Measurements from ENCODE around the gene FBN1.

DNA sequence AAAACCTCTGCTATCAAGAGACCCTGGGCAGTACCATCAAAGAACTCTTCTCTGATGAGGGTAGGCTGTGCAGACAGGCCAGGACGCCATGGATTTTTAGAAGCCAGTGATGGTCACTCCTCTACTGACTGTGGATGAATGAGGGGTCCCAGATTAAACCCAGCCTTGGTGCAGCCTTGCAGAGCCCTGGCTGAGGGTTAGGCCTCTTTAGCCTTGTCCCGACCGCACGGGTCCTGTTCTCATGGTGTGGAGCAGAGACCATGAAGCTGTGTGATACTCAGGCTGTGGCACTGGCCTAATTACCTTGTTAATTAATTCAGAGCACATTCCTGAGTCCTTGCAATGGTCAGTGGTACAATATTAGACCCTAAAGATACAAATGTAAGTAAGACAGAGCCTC, 71.7 kb downstream of the FBN1 start:
- TF ChIP-seq, protein P1, sequence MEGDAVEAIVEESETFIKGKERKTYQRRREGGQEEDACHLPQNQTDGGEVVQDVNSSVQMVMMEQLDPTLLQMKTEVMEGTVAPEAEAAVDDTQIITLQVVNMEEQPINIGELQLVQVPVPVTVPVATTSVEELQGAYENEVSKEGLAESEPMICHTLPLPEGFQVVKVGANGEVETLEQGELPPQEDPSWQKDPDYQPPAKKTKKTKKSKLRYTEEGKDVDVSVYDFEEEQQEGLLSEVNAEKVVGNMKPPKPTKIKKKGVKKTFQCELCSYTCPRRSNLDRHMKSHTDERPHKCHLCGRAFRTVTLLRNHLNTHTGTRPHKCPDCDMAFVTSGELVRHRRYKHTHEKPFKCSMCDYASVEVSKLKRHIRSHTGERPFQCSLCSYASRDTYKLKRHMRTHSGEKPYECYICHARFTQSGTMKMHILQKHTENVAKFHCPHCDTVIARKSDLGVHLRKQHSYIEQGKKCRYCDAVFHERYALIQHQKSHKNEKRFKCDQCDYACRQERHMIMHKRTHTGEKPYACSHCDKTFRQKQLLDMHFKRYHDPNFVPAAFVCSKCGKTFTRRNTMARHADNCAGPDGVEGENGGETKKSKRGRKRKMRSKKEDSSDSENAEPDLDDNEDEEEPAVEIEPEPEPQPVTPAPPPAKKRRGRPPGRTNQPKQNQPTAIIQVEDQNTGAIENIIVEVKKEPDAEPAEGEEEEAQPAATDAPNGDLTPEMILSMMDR (IDR thresholded peaks at IDR 0.05), result no peak
- no peak for TF ChIP-seq POLR2AphosphoS5 (IDR thresholded peaks at IDR 0.05)
